Stimulated activated CD4-positive, alpha-beta T cell treated with anti-CD3 and anti-CD28 coated beads, TNF-alpha, amount 100 ng/mL, for 24 hours (primary cell): ENCODE measurements around the gene SSPN.

Experiments used
- DNase-seq, 3 experiments: peaks; one replicate each; pipeline ENCODE4 v3.0.0-alpha.2; 2020; ENCODE audit warnings: low read depth in 3 of 3

Gene SSPN

DNA sequence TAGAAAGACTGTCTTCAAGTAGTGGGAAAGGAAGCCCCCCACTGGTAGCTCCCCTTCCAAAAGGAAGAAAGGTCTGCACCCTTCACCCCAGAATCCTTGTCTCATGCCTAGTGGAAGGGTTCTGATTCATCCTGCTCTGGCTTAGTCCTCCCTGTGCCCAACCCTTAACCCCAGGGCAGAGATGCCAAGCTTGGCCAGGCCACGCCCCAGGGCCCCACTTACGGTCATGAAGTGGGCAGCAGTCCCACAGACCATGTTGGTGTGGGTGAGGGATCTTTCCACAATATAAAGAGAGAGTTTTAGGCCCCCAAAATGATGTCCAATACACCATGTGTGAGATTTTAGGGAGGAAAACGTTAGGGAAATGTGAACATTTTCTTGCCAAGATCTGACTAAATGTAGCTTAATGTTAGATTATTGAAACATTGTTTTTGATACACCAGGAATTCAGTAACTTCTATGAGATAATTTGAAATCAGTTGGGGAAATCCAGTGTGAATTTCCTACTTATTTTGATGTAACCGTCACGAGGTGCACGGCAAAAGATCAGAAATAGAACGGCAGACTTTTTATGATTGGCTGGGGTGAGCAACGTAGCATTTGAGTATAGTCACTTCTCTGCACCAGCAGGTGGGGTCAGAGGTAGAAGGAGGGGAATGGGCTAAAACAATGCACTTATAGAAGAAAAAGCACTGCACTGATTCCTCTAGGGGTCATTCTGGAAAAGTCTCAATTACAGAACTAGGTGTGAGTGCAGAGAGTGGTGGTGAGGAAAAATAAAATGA, 8.2 kb upstream of the SSPN start:
- DNase-seq, result no peak

GRCh38 chr12:26188127-26188526, 7.2 kb upstream of the SSPN start:
- no peak for DNase-seq

GRCh38 chr12:26188641-26189040, 6.7 kb upstream of the SSPN start:
- DNase-seq, result no peak

DNA sequence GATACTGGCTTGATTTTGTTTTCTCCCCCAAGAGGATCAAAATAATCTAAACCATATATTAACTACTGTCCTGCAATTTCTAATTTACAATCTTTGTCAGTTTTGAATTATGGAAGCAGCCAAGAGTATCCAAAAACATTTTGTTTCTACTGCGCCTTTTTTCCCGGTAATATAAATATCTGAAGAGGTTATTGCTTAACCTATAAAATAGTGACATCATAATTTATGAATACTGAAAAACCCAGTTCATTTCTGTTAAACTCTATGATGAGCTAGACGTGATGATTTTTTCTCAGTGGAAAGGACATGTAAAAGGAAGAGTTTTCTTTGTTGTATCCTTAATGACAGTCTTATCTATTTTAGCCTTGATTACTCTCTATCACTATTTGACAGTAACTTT, 3.2 kb upstream of the SSPN start:
- no peak for DNase-seq

GRCh38 chr12:26193539-26193938, 1.8 kb upstream of the SSPN start:
- no peak for DNase-seq

GRCh38 chr12:26195641-26196420, 458 bp downstream of the SSPN start:
- DNase-seq, result no peak

- no peak for DNase-seq
These were observed 996 bp downstream of the SSPN start for GRCh38 chr12:26196421-26196716.

DNA sequence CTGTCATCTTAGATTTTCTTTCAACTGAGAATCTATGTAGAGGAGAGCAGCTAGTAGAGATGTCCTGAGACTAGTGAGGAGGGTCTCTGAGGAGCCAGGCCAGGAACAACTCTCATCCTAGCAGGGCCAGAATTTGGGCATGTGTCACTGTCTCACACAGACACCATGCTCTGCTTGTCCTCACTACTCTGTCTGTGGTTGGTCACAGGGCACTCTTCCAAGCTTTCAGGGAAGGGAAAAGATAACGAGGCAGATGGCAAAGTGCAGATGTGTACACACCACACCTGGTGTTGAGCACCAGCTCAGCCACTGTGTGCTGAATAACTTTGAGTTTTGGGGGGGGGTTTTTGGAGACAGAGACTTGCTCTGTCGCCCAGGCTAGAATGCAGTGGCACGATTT, 2.5 kb downstream of the SSPN start:
- no peak for DNase-seq

- no peak for DNase-seq
These were observed 3.4 kb downstream of the SSPN start for GRCh38 chr12:26198742-26199141.

DNA sequence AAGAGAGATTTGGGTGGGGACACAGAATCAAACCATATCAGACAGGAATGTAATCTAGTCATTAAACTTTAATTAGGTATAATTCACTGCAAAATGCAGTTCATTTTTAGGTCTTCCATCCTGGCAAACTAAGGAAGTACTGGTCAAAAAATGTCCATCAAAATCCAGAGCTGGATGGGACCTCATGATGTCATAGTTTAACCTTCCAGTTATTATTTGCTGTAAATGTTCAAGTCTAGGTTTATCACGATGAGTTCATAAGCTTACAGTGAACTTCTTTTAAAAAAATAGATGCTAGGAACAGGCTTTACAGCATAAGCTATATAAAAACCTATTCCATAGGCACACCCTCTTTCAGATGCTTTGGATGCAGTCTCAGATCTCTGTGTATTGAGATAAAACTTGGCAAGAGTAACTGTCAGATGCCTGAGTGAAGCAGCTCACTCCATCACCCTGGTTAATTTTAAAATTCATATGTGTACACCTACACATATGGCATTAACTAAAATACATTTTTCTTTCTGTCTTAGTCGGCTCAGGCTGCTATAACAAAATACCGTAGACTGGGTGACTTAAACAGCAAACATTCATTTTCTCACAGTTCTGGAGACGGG, 7.9 kb downstream of the SSPN start:
- DNase-seq, result no peak

- DNase-seq, result no peak
These were observed 9.4 kb downstream of the SSPN start for GRCh38 chr12:26204612-26205289.

DNA sequence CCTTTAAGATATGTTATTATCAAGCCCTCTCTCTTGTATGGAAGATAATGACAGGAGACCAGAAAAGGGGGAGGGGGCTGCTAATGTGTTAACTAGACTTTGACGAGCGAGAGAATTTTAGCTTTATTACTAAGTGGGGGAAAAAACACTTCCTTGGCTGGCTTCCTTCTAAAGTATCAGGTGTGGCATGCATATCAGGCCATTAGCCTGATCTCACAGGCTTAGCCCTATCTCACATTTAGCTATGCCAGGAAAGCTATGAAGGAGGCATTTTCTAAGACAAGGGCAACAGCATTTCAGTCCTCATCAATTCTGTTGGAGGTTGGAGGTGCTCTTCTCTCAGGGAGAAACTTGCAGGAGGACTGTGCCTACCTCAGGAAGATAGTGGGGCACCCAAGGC, 9.9 kb downstream of the SSPN start:
- DNase-seq, result no peak

DNA sequence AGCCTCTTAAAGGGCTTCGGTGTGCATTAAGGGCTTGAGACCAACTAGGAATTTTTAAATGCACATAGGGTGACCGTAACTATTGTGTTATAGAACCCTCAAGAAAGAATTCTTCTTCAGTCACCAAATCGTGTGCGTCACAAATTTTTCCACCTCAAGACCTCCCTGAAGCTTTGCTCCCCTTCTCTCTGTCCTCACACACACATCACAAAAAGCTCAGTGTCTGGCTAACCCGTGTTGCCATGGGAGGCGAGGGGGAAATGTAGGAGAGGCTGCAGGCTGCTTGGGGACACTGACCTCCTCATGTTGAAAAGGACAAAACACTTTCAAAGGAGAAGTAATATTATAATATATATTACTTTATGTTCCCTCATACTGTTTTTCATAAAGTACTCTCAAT, 10.6 kb downstream of the SSPN start:
- DNase-seq, result no peak

DNA sequence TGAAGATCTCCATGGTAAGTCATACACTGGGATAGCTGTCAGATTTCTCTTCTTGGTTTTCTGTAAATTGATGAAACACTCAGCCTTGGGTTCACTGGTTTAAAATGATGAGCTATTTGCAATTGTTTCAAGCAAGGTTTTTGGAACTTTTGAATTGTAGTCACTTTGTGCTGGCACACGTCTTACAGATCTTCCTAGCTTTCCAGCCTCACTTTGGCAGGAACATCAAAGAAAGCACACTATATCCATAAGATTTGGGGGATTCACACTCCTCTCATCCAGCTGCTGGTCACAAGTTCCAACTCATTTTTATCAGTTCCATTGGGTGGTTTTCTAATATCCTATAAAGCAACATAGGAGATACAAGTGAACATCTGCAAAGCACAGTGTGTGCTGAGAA, 16.0 kb downstream of the SSPN start:
- no peak for DNase-seq

- DNase-seq, result no peak
These were observed 17.0 kb downstream of the SSPN start for GRCh38 chr12:26212396-26212795.

GRCh38 chr12:26212988-26213387, 17.6 kb downstream of the SSPN start:
- no peak for DNase-seq

DNA sequence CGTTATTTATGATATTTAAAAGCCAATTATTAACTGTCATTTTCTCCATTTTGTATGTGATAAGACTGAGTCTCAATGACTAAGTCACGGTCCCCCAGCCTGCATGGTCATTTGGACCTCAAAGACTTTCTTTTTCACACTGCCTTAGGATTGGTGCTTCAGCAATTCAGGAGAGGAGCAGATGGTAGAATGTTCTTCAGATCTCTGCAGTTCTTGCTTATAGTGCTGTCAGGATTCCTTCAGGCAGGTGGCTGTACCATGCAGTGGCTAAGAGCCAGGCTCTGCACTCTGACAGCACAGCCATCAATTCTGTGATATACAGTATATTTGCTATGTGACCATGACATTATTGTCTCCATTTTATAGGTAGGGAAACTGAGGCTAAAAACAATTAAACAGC, 18.7 kb downstream of the SSPN start:
- DNase-seq, result no peak

DNA sequence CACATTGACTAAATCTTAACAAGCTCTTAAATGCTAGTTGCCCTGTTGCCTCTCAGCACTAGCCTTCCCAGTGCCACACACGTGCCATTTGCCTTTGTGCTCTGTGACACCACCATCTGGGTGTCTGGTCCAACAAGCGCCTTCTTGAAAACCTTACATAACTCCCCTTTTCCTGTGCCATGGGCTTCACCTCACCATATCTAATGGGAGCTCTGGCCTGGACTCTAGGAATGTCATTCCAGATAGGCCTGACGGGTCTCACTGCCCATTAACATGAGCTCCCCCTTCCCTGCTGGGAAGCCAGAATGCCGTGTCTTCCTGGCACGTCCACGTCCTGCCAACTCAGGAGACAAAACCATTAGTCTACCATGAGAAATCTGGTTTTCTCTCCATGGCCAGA, 24.4 kb downstream of the SSPN start:
- DNase-seq, result no peak

- DNase-seq, result no peak
These were observed 29.3 kb downstream of the SSPN start for GRCh38 chr12:26224657-26225056.

DNA sequence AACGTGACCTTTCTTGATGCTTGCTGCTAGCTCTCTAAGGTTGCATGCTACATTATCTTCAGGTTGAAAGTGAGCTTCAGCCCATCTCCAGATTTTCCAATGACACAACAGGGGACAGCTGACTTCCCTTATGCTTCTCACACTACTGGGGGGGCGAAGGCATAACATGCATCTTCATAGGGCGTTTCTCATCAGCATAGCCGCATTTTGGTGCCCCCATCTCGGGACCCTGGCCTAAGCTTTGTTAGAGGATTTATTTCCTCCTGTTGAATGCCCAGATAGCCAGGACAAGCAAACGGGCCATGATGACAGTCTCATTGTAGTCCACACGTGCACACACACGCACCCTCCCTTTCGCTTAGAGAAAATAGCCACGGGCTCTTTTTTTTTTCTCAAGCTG, 30.7 kb downstream of the SSPN start:
- no peak for DNase-seq

- no peak for DNase-seq
These were observed 31.4 kb downstream of the SSPN start for GRCh38 chr12:26226629-26227360.

DNA sequence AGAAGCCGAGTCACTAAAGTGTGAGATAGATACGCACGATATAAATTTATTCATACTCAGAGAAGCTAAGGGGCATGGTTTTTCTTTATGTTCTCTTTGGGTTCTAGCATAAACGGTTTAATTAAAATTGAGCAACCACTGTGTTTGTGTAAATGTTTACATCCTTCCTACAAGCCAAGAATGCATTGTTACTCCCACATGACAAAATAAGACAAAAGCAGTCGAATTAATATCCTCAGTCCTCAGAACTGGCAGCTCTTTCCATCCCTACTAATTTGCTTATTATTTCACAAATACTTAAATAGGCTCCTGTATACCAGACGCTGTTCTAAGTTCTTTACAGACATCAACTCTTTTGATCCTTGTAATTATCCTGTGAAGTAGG, 32.0 kb downstream of the SSPN start:
- no peak for DNase-seq
